ENCODE results near the gene TAF9. TPM values are rescaled to one million over a fixed set of nuclear protein-coding genes. Genes with fewer than 3 reads are reported as not detected.
"Not testable (repeated sequence)": the region's sequence is repeated elsewhere in the genome, so short reads cannot be mapped to it uniquely, and the experiment has no call there.

Gene TAF9
- 63.0 and 65.0 TPM in 2 replicates for total RNA-seq

GRCh38 chr5:69369340-69370121, at the start of gene TAF9, which contains the start of the genes AK6 and RAD17:
Gene TAF9, minus strand, starts transcription at chr5:69369520. Its CDS starts 3,783 bp downstream, at chr5:69365737.
Gene AK6, minus strand, starts transcription at chr5:69369520. Its CDS starts 30 bp downstream, at chr5:69369490.
Gene RAD17, plus strand, starts transcription at chr5:69369818. Its CDS starts 2,391 bp downstream, at chr5:69372209.
- peak within 1 kb of the TSS; percentile 95 for H3K4me3 Mint-ChIP-seq
- peaks cover 28% of the 10 kb centered on the region for H3K36me3 Mint-ChIP-seq (ENCODE audit: low read depth)
- peak; percentile 97 for DNase-seq
- H3K4me1 Mint-ChIP-seq, result peaks cover 29% of the 10 kb centered on the region
- H3K27ac Mint-ChIP-seq, result peak within 1 kb of the TSS; percentile 97
- H3K27me3 Mint-ChIP-seq, result no peaks in the 10 kb centered on the region
- intact Hi-C loops (cut with micrococcal nuclease), result loop anchor here (1.0 kb wide), 6 partner anchors 37 to 276 kb away; partner anchors contain the start of genes CCDC125, CCNB1, CDK7 and CENPH
- no peaks in the 10 kb centered on the region for H3K9me3 Mint-ChIP-seq

- Mint-ChIP-seq H3K4me1 (no peaks in the 10 kb centered on the region), H3K27me3 (peaks cover 2% of the 10 kb centered on the region), H3K36me3 (ENCODE audit: low read depth) (peaks cover 10% of the 10 kb centered on the region), H3K4me3 (no peak overlapping the region), H3K9me3 (no peaks in the 10 kb centered on the region), H3K27ac (no peak overlapping the region)
- intact Hi-C loops (cut with micrococcal nuclease), result loop anchor here (10.0 kb wide), 1 partner anchor 76 kb away; the partner anchor contains the start of gene OCLN
- DNase-seq, result no peak
These were observed 49.2 kb upstream of the TAF9 start for GRCh38 chr5:69418554-69418953.

- Mint-ChIP-seq H3K4me3 (no peak overlapping the region), H3K27ac (no peak overlapping the region), H3K36me3 (ENCODE audit: low read depth) (peaks cover 11% of the 10 kb centered on the region), H3K4me1 (no peaks in the 10 kb centered on the region), H3K27me3 (peaks cover 2% of the 10 kb centered on the region), H3K9me3 (no peaks in the 10 kb centered on the region)
- DNase-seq, result no peak
- intact Hi-C loops (cut with micrococcal nuclease), result loop anchor here (10.0 kb wide), 1 partner anchor 78 kb away; the partner anchor contains the start of gene OCLN
These were observed 47.4 kb upstream of the TAF9 start for GRCh38 chr5:69416699-69417098.

- H3K9me3 Mint-ChIP-seq, result no peaks in the 10 kb centered on the region
- DNase-seq, result no peak
- peaks cover 15% of the 10 kb centered on the region for H3K36me3 Mint-ChIP-seq (ENCODE audit: low read depth)
- peaks cover 2% of the 10 kb centered on the region for H3K27me3 Mint-ChIP-seq
- intact Hi-C loops (cut with micrococcal nuclease), result loop anchor here (10.0 kb wide), 1 partner anchor 79 kb away; the partner anchor contains the start of gene OCLN
- no peak overlapping the region for H3K27ac Mint-ChIP-seq
- H3K4me3 Mint-ChIP-seq, result no peak overlapping the region
- no peaks in the 10 kb centered on the region for H3K4me1 Mint-ChIP-seq
These were observed 46.9 kb upstream of the TAF9 start for GRCh38 chr5:69416180-69416579.

GRCh38 chr5:69415584-69415958, 46.3 kb upstream of the TAF9 start:
- Mint-ChIP-seq H3K9me3 (no peaks in the 10 kb centered on the region), H3K4me3 (peak overlapping the region; percentile 48), H3K36me3 (ENCODE audit: low read depth) (peaks cover 16% of the 10 kb centered on the region), H3K27ac (no peak overlapping the region), H3K27me3 (peaks cover 2% of the 10 kb centered on the region), H3K4me1 (no peaks in the 10 kb centered on the region)
- no peak for DNase-seq
- intact Hi-C loops (cut with micrococcal nuclease), result loop anchor here (10.0 kb wide), 1 partner anchor 79 kb away; the partner anchor contains the start of gene OCLN

- H3K4me1 Mint-ChIP-seq, result no peaks in the 10 kb centered on the region
- H3K27ac Mint-ChIP-seq, result no peak within 1 kb of the TSS
- peaks cover 20% of the 10 kb centered on the region for H3K36me3 Mint-ChIP-seq (ENCODE audit: low read depth)
- H3K27me3 Mint-ChIP-seq, result peaks cover 2% of the 10 kb centered on the region
- DNase-seq, result peak; percentile 72
- peak within 1 kb of the TSS; percentile 48 for H3K4me3 Mint-ChIP-seq
- intact Hi-C loops (cut with micrococcal nuclease), result loop anchor here (10.0 kb wide), 1 partner anchor 80 kb away; the partner anchor contains the start of gene OCLN
- H3K9me3 Mint-ChIP-seq, result no peaks in the 10 kb centered on the region
These were observed 45.7 kb upstream of the TAF9 start, which contains the start of gene MARVELD2 for GRCh38 chr5:69414885-69415583. Gene MARVELD2, plus strand, starts transcription at chr5:69415116. Its CDS starts 4,270 bp downstream, at chr5:69419386.

GRCh38 chr5:69404659-69405330, 35.5 kb upstream of the TAF9 start:
- no peaks in the 10 kb centered on the region for H3K27me3 Mint-ChIP-seq
- no peaks in the 10 kb centered on the region for H3K4me1 Mint-ChIP-seq
- H3K27ac Mint-ChIP-seq, result no peak overlapping the region
- no peak overlapping the region for H3K4me3 Mint-ChIP-seq
- peaks cover 35% of the 10 kb centered on the region for H3K36me3 Mint-ChIP-seq (ENCODE audit: low read depth)
- no peak for DNase-seq
- peaks cover 3% of the 10 kb centered on the region for H3K9me3 Mint-ChIP-seq
- intact Hi-C loops (cut with micrococcal nuclease), result no loop called here

- H3K4me3 Mint-ChIP-seq, result no peak overlapping the region
- H3K27ac Mint-ChIP-seq, result no peak overlapping the region
- H3K9me3 Mint-ChIP-seq, result no peaks in the 10 kb centered on the region
- H3K27me3 Mint-ChIP-seq, result no peaks in the 10 kb centered on the region
- no peaks in the 10 kb centered on the region for H3K4me1 Mint-ChIP-seq
- intact Hi-C loops (cut with micrococcal nuclease), result no loop called here
- peaks cover 12% of the 10 kb centered on the region for H3K36me3 Mint-ChIP-seq (ENCODE audit: low read depth)
- no peak for DNase-seq
These were observed 9.1 kb upstream of the TAF9 start for GRCh38 chr5:69378376-69378775.

GRCh38 chr5:69374911-69375446, 5.7 kb upstream of the TAF9 start:
- intact Hi-C loops (cut with micrococcal nuclease), result no loop called here
- Mint-ChIP-seq H3K4me1 (peaks cover 9% of the 10 kb centered on the region), H3K27me3 (no peaks in the 10 kb centered on the region), H3K4me3 (no peak overlapping the region), H3K27ac (no peak overlapping the region), H3K9me3 (no peaks in the 10 kb centered on the region), H3K36me3 (ENCODE audit: low read depth) (peaks cover 9% of the 10 kb centered on the region)
- DNase-seq, result peak; percentile 51

GRCh38 chr5:69372394-69372793, 3.1 kb upstream of the TAF9 start:
- peak; percentile 45 for DNase-seq
- Mint-ChIP-seq H3K4me3 (no peak overlapping the region), H3K36me3 (ENCODE audit: low read depth) (peaks cover 17% of the 10 kb centered on the region), H3K4me1 (peaks cover 20% of the 10 kb centered on the region), H3K9me3 (no peaks in the 10 kb centered on the region), H3K27ac (no peak overlapping the region), H3K27me3 (no peaks in the 10 kb centered on the region)
- intact Hi-C loops (cut with micrococcal nuclease), result no loop called here

- peaks cover 27% of the 10 kb centered on the region for H3K4me1 Mint-ChIP-seq
- H3K9me3 Mint-ChIP-seq; H3K27me3 Mint-ChIP-seq; intact Hi-C loops (cut with micrococcal nuclease): not testable (repeated sequence)
- peak; percentile 66 for DNase-seq
- H3K27ac Mint-ChIP-seq, result peak overlapping the region; percentile 97
- peaks cover 20% of the 10 kb centered on the region for H3K36me3 Mint-ChIP-seq (ENCODE audit: low read depth)
- H3K4me3 Mint-ChIP-seq, result peak overlapping the region; percentile 95
These were observed 1.0 kb upstream of the TAF9 start for GRCh38 chr5:69370335-69370734.

GRCh38 chr5:69368458-69369339, 621 bp downstream of the TAF9 start:
- Mint-ChIP-seq H3K27me3 (no peaks in the 10 kb centered on the region), H3K4me1 (peaks cover 29% of the 10 kb centered on the region), H3K36me3 (ENCODE audit: low read depth) (peaks cover 31% of the 10 kb centered on the region), H3K4me3 (peak overlapping the region; percentile 95), H3K9me3 (no peaks in the 10 kb centered on the region), H3K27ac (peak overlapping the region; percentile 97)
- intact Hi-C loops (cut with micrococcal nuclease), result loop anchor here (1.0 kb wide), 6 partner anchors 36 to 275 kb away; partner anchors contain the start of genes CCDC125, CCNB1, CDK7 and CENPH
- peak; percentile 71 for DNase-seq
